Hindlimb muscle (tissue), 1 donor: ENCODE results near the gene PCAT7. TPM values are rescaled to one million over a fixed set of nuclear protein-coding genes. Genes with fewer than 3 reads are reported as not detected.
A peak's percentile ranks its signal among the peaks of the same experiment; 100 is the strongest.
"Not testable (repeated sequence)": the region's sequence is repeated elsewhere in the genome, so short reads cannot be mapped to it uniquely, and the experiment has no call there.

Experiments used
- DNase-seq: peaks from one replicate; pipeline ENCODE4 v3.0.0-alpha.2; 2013
- polyA plus RNA-seq: library from polyadenylated mRNA; unstranded; fragments of 120-200 nt; gene quantifications from one replicate; pipeline ENCODE4 v1.2.1, GENCODE V29; 2013; ENCODE audit not compliant: insufficient read length

The PCAT7 gene
- polyA plus RNA-seq = 8.4 TPM

GRCh38 chr9:94554439-94555331 lies at the start of gene PCAT7:
Gene PCAT7 (plus strand): TSS chr9:94555083.
- DNase-seq = peak; percentile 24

DNA sequence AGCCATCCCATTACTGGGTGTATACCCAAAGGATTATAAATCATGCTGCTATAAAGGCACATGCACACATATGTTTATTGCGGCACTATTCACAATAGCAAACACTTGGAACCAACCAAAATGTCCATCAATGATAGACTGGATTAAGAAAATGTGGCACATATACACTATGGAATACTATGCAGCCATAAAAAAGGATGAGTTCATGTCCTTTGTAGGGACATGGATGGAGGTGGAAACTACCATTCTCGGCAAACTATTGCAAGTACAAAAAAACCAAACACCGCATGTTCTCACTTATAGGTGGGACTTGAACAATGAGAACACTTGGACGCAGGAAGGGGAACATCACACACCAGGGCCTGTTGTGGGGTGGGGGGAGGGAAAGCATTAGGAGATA lies 48.5 kb upstream of the PCAT7 start:
- not testable (repeated sequence) for DNase-seq

DNA sequence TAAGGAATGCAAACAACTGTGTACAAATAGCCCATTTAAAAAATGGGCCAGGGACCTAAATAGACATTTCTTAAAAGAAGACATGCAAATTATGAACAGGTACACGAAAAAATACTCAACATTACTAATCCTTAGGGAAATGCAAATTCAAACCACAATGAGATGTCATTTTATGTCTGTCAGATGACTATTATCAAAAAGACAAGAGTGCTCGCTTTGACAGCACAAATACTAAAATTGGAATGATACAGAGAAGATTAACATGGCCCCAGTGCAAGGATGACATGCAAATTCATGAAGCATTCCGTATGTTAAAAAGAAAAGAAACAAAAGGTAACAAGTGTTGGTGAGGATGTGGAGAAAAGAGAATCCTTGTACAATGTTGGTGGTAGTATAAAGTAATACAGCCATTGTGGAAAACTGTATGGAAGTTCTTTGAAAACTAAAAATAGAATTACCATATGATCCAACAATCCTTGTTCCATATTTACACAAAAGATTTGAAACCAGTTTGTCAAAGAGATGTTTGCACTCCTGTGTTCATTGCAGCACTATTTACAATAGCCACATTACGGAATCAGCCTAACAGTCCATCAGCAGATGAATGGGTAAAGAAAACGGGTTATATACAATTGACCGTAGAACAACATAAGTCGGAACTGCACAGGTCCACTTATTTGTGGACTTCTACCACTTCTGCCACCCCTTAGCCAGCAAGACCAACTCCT lies 47.2 kb upstream of the PCAT7 start:
- DNase-seq = no peak

DNA sequence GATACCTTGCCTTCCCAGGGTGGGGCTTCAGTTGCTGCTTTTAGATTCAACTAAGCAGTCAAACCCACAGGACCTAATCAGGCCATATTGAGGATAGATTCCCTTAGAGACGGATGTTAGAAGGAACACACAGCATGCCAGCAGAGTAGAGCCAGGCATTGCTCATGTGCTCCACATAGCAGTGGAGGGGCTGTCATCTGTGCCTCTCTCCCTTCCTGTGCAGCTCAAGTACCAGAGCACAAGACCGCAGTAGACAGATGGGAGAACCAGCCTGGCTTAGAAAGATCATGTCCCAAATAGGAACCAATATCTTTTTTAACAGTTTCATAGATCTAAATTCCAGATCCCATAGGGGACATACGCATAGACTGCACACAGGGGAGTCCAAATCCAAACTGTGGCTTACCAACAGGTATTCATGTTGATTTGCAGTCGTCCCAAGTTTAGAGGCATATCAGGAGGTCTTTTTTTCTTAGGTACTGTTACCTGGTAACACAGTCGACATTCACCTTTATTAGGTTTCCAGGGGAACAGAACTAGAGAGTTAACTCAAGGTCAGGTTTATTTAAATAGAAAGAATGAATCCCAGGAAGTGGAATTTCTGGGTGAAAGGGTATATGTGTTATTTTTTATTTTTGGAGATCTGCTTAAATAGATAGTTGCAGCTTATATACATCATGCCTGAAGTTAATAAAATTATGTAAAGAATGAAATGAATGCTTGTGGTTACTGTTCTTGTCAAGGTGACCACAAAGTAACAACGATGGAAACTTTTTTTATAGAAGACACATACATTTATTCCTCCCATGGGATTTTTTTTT lies 43.5 kb upstream of the PCAT7 start:
- no peak for DNase-seq

GRCh38 chr9:94511955-94512265 lies 43.0 kb upstream of the PCAT7 start:
- DNase-seq = no peak

DNA sequence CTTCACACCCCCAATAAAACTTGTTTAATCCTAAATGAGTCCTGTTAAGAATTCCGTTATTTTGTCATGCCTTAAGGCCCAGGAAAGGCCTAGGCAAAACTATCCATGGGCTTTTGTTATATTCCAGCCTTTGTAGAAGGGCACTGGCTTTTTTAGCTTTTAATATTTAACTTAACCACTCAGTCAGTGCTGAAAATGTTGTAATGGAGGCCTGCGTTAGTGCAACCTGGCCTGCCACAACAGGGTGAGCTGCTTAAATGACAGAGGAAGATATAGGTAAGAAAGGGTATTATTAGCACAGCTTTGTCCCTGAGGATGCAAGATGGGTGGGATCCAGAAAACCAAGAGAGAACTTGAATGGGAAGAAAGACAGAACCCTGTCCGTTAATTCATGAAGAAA lies 40.2 kb upstream of the PCAT7 start:
- DNase-seq = no peak

DNA sequence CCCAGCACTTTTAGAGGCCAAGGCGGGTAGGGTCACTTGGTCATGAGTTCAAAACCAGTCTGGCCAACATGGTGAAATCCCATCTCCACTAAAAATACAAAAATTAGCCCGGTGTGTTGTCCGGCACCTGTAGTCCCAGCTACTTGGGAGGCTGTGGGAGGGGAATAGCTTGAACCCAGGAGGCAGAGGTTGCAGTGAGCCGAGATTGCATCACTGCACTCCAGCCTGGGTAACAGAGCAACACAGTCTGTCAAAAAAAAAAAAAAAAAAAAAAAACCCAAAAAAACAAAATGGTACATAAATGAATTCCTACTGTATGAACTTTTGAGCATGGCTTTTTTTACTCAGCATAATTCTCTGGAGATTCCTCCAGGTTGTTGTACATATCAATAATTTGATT lies 37.6 kb upstream of the PCAT7 start:
- DNase-seq = no peak

DNA sequence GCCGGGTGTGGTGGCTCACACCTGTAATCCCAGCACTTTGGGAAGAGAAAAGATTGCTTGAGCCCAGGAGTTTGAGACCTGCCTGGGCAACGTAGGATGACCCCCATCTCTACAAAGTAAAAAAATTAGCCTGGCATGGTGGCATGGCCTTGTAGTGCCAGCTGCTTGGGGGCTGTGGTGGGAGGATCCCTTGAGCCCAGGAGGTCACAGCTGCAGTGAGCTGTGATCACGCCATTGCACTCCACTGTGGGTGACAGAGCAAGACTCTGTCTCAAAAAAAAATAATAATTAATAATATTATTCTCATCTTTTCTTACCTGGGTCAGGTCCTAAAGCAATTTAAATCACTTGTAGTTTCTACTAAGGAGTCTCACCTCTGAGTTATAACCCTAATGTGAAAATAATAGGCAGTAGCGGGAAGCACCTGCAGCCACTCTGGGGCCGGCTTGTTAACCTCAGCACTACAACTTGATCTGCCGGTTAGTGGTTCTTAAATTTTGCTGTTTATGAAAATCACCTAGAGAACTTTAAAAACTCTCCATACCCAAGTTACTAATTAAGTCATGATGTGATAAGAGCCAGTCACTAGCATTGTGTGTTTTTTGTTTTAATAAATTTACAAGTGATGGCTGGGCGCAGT lies 29.4 kb upstream of the PCAT7 start:
- DNase-seq = no peak

DNA sequence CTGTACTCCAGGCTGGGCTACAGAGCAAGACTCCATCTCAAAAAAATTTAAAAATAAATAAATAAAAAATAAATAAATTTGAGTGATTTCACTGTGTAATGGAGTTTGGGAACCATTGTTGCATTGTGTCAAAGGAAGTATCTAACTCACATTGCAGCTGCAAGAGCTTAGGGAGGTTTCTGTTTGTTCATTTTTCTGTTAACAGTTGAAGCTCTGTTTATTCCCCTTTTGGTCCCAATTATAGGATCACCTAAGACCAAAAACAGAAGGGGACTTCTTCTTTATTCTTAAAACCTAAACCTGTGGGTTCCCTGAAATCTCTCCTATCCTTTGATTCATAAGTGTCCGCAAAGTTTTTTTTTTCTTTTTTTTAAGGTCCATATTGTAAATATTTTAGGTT lies 28.6 kb upstream of the PCAT7 start:
- no peak for DNase-seq

DNA sequence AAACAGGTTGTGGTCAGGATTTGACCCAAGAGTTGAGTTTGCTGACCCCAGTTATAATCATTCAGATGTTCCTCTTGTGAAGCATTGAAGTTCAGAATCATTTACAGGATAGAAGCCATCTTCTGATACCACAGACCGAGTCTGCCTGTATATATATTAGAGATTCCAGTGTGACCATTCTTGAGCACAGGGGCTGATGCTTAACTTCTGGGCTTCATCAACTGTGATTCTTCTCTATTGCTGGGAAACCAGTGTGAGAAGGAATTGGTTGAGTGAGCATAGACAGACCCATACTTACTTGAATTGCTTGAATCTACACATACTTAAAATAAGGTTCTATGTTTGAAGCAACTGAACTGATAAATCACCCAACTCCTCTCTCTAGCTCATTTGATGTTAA lies 27.9 kb upstream of the PCAT7 start:
- no peak for DNase-seq

GRCh38 chr9:94528886-94529285 lies 26.0 kb upstream of the PCAT7 start:
- no peak for DNase-seq

DNA sequence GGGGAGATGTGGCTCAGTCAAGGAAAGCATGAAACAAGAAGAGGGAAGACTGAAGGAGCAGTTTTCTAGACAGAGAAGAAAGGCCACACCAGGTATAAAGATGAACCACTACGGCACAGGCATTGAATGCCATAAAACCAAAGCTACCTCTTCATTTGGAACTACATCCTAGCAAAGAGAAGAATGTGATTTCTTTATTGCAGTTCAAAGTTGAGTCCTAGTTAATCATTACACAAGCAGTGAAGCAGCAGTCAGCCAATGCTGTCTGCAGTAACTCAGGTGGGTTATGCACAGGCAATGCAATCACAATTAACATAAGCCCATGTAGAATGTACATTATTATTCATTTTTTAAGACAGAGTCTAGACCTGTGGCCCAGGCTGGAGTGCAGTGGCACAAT lies 21.7 kb upstream of the PCAT7 start:
- DNase-seq = no peak

GRCh38 chr9:94533601-94534000 lies 21.3 kb upstream of the PCAT7 start:
- no peak for DNase-seq

- no peak for DNase-seq
These were observed 20.0 kb upstream of the PCAT7 start for GRCh38 chr9:94534901-94535300.

GRCh38 chr9:94538908-94539307 lies 16.0 kb upstream of the PCAT7 start:
- no peak for DNase-seq

DNA sequence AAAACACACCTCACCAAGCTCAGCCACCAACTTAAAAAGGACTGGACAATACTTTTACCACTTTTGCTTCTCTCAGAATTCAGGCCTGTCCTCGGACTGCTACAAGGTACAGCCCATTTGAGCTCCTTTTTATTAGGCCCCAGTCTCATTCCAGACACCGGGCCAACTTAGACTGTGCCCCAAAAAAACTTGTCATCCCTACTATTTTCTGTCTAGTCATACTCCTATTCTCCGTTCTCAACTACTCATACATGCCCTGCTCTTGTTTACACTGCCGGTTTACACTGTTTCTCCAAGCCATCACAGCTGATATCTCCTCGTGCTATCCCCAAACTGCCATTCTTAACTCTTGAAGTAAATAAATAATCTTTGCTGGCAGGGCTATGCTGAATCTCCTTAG lies 10.5 kb upstream of the PCAT7 start:
- DNase-seq = not testable (repeated sequence)

GRCh38 chr9:94545940-94546339 lies 8.9 kb upstream of the PCAT7 start:
- DNase-seq = no peak

DNA sequence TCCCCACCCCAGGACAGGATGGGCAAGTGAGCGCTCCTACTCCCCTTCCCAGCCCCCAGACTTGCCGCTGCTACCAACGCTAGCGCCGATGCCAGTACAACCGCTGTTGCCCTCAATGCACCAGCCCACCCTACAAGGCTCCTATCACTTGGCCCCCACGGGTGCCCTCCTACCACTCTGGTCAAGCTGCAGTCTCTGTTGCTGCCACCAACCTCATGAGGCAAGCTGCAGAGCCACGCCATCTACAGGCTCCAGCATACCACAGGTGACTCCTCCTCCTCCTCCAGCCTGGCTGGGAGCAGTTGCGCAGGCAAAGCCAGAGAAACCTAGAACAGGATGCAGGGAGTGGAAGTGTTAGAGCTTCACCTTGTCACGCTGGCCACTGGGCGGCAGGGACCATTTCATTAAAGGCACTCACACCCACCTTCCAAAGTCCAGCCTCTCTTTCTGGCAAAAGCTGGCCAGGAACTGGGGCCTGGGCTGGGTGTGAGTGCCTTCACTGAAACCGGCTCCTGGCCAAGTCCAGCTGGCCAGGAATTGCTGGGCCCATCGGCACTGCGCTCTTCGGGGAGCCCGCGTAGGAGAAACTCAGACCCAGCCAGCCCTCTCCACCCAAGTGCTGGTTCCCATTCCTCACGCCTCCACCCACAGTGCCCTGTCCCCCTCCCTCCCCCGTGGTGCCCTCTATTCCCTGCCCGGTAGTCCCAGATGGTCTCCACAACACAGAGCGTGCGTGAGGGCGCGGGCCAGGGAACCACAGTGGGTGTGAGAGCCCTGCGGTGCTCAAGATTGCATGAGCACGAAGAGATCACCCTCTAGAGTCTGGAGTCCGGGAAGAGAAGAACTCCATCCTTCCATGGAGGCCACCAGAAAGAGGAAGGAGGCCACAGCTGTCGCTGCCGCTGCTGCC lies 1.6 kb upstream of the PCAT7 start:
- no peak for DNase-seq

DNA sequence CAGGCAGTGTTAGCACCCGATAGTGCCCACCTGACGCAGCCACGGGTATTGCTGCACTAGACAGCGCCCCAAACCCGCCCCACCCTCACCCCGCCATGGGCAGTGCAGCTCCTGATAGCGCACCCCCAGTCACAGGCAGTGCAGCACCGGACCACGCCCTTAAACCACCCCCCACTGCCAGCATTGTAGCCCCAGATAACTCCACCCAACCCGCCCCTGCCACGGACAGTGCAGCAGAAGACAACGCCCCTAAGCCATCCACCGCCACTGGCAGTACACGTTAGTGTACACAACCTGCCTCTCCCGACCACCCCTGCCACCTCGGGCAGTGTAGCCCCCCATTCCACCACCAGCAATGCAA lies 825 bp upstream of the PCAT7 start:
- DNase-seq = no peak

GRCh38 chr9:94557376-94557775 lies 2.5 kb downstream of the PCAT7 start:
- DNase-seq = no peak

- no peak for DNase-seq
These were observed 5.4 kb downstream of the PCAT7 start for GRCh38 chr9:94560237-94560636.

GRCh38 chr9:94563548-94563947 lies 8.7 kb downstream of the PCAT7 start:
- DNase-seq = no peak
